T-cell (primary cell): ENCODE data around the gene ARSG. TPM values are rescaled to one million over a fixed set of nuclear protein-coding genes. Genes with fewer than 3 reads are reported as not detected.

Experiments used
- ATAC-seq, 4 experiments: fragments of 200-7000 bp in 3 of 4; fragments of 150-1000 bp in 1 of 4; cut with Tn5 transposase; replicated peaks in 1 of 4; 1 replicate in 3 of 4; 2 replicates in 1 of 4; pipeline ENCODE4 v1.10.0; 2021; ENCODE audit warnings: moderate library complexity in 3 of 4, mild to moderate bottlenecking in 2 of 4, moderate number of reproducible peaks in 1 of 4
- CTCF ChIA-PET, 2 donors: fragments of 300-600 bp; sonication (Branson Sonifier 250); formaldehyde crosslinking; loops; one replicate each; lab custom pipeline; 2022; ENCODE audit warnings: antibody characterized with exemption in 2 of 2; lab: Charles Lee
- POLR2A ChIA-PET, 2 donors: fragments of 300-600 bp; sonication (Branson Sonifier 250); formaldehyde crosslinking; loops; one replicate each; lab custom pipeline; 2022; ENCODE audit warnings: antibody characterized with exemption in 2 of 2; lab: Charles Lee
- DNase-seq, 35 experiments: peaks; one replicate each; pipeline versions ENCODE4 v3.0.0 to v3.0.0-alpha.2; 2013 to 2023
- H3K27ac ChIP-seq: one replicate; pipeline ENCODE4 v1.5.1; 2013; ENCODE audit warnings: low read length
- H3K27me3 ChIP-seq, 2 experiments: replicated peaks in 1 of 2; 1 replicate in 1 of 2; 2 replicates in 1 of 2; pipeline versions ENCODE4 v1.6.1 to v1.7.0; 2013; ENCODE audit warnings: low read length in 1 of 2, mixed read lengths in 1 of 2; ENCODE audit not compliant: control insufficient read depth in 2 of 2, insufficient read depth in 2 of 2; ENCODE audit errors: extremely low read depth in 1 of 2
- H3K36me3 ChIP-seq, 2 donors: 1 replicate in 1 of 2; 2 replicates in 1 of 2; pipeline versions ENCODE4 v1.6.1 to v1.7.0; 2013; ENCODE audit warnings: low read length in 1 of 2; ENCODE audit not compliant: control insufficient read depth in 2 of 2, insufficient read depth in 1 of 2; ENCODE audit errors: extremely low read depth in 1 of 2
- H3K4me1 ChIP-seq, 2 experiments: 1 replicate in 1 of 2; 2 replicates in 1 of 2; pipeline versions ENCODE4 v1.6.1 to v1.7.0; 2013; ENCODE audit warnings: low read length in 2 of 2, mixed read lengths in 1 of 2; ENCODE audit not compliant: insufficient read depth in 2 of 2, control insufficient read depth in 1 of 2; ENCODE audit errors: extremely low read depth in 1 of 2
- H3K4me3 ChIP-seq, 2 donors: 1 replicate in 1 of 2; 2 replicates in 1 of 2; pipeline versions ENCODE4 v1.5.1 to v1.7.0; 2013; ENCODE audit warnings: mild to moderate bottlenecking in 2 of 2, low read length in 1 of 2, moderate library complexity in 1 of 2; ENCODE audit not compliant: control insufficient read depth in 1 of 2; ENCODE audit errors: extremely low read depth in 1 of 2
- H3K9me3 ChIP-seq: 2 replicates; pipeline ENCODE4 v1.7.0; 2013
- H3K27ac Mint-ChIP-seq, 2 donors: one replicate each; pipeline ENCODE4 v1.8.0; 2020 to 2021; ENCODE audit warnings: mild to moderate bottlenecking in 2 of 2, mixed read lengths in 2 of 2
- H3K27me3 Mint-ChIP-seq, 2 donors: one replicate each; pipeline ENCODE4 v1.8.0; 2021 to 2022; ENCODE audit warnings: mixed read lengths in 2 of 2
- H3K36me3 Mint-ChIP-seq: one replicate; pipeline ENCODE4 v1.8.0; 2021; ENCODE audit warnings: mixed read lengths
- H3K4me1 Mint-ChIP-seq, 3 donors: one replicate each; pipeline ENCODE4 v1.8.0; 2020 to 2022; ENCODE audit warnings: mixed read lengths in 3 of 3, mild to moderate bottlenecking in 1 of 3
- H3K4me3 Mint-ChIP-seq, 3 donors: one replicate each; pipeline ENCODE4 v1.8.0; 2020 to 2022; ENCODE audit warnings: mild to moderate bottlenecking in 3 of 3, mixed read lengths in 3 of 3, moderate library complexity in 3 of 3
- H3K9me3 Mint-ChIP-seq, 3 donors: one replicate each; pipeline ENCODE4 v1.8.0; 2020 to 2022; ENCODE audit warnings: mixed read lengths in 3 of 3
- WGBS: methylation state at CpG from one replicate; pipeline ENCODE4 v1.1.5; 2013; ENCODE audit warnings: missing lambda C conversion rate; ENCODE audit not compliant: insufficient coverage; 5-methylcytosine and 5-hydroxymethylcytosine counted together
- total RNA-seq, 35 experiments: library from RNA in 6 of 35; stranded (reverse) in 6 of 35; fragments of 120-200 nt in 1 of 35; gene quantifications; one replicate each; pipeline versions ENCODE4 v1.2.1 to v1.2.4 and lab custom pipeline; 2013 to 2026

ARSG gene
- total RNA-seq, 5 donors from 2014 or later (not counting 1 experiment from before 2014, with no cell fraction given) = 14.5 to 22.9 (median 17.8) TPM

GRCh38 chr17:68431045-68431608, 139.8 kb downstream of the ARSG start:
- no peaks in the 10 kb centered on the region for H3K27me3 Mint-ChIP-seq

GRCh38 chr17:68431661-68432071, 140.4 kb downstream of the ARSG start:
- no peaks in the 10 kb centered on the region for H3K9me3 Mint-ChIP-seq
- ATAC-seq (peak; percentile 51 to 70 (median 63)), DNase-seq (peak in 34 of 35 experiments; percentile 25 to 72 (median 49))
- H3K36me3 ChIP-seq = peaks cover 0 to 41% of the 10 kb centered on the region in 2 donors
- H3K27me3 ChIP-seq = no peaks in the 10 kb centered on the region
- H3K27me3 Mint-ChIP-seq = no peaks in the 10 kb centered on the region
- H3K4me3 Mint-ChIP-seq = no peak overlapping the region
- H3K4me1 Mint-ChIP-seq = peaks cover 18 to 24% (median 18%) of the 10 kb centered on the region in 3 donors
- POLR2A ChIA-PET = interaction anchor here (0.5 to 0.7 kb wide), 3 partner anchors 33 to 704 kb away, joined by 3 to 4 read pairs (median 3); no protein-coding TSS in a partner anchor
- CTCF ChIA-PET = interaction anchor here (0.6 to 2.3 kb wide), 13 partner anchors 17 to 251 kb away, joined by 3 to 22 read pairs (median 4); no protein-coding TSS in a partner anchor
- no peak overlapping the region for H3K27ac ChIP-seq
- H3K36me3 Mint-ChIP-seq = peaks cover 26% of the 10 kb centered on the region
- H3K4me3 ChIP-seq = no peak overlapping the region
- no peak overlapping the region for H3K27ac Mint-ChIP-seq
- WGBS = 56% methylated on average over 14 of the region's 15 CpGs
- peaks cover 2 to 21% of the 10 kb centered on the region in 2 experiments for H3K4me1 ChIP-seq
- no peaks in the 10 kb centered on the region for H3K9me3 ChIP-seq

More at GRCh38 chr17:68431045-68431608, 139.8 kb downstream of the ARSG start:
- Histone ChIP-seq H3K27ac (no peak overlapping the region), H3K9me3 (no peaks in the 10 kb centered on the region), H3K4me3 (no peak overlapping the region), H3K4me1 (peaks cover 0 to 16% of the 10 kb centered on the region in 2 experiments), H3K36me3 (peaks cover 0 to 41% of the 10 kb centered on the region in 2 donors), H3K27me3 (no peaks in the 10 kb centered on the region)
- 90% methylated on average over 10 of the region's 13 CpGs for WGBS
- ChIA-PET POLR2A (interaction anchor here (0.5 to 0.7 kb wide), 3 partner anchors 32 to 703 kb away, joined by 3 to 4 read pairs (median 3); no protein-coding TSS in a partner anchor), CTCF (interaction anchor here (1.0 to 2.3 kb wide), 8 partner anchors 17 to 173 kb away, joined by 3 to 22 read pairs (median 4); no protein-coding TSS in a partner anchor)
- Mint-ChIP-seq H3K9me3 (no peaks in the 10 kb centered on the region), H3K36me3 (peaks cover 24% of the 10 kb centered on the region), H3K4me3 (no peak overlapping the region), H3K4me1 (peaks cover 12 to 18% (median 13%) of the 10 kb centered on the region in 3 donors), H3K27ac (no peak overlapping the region)
- no peak for ATAC-seq
- no peak for DNase-seq

- ChIA-PET POLR2A (interaction anchor here (0.6 to 0.7 kb wide), 2 partner anchors 33 to 50 kb away, joined by 3 to 4 read pairs; no protein-coding TSS in a partner anchor), CTCF (interaction anchor here (0.6 to 2.3 kb wide), 15 partner anchors 18 to 252 kb away, joined by 3 to 22 read pairs (median 4); no protein-coding TSS in a partner anchor)
- peaks cover 8 to 27% of the 10 kb centered on the region in 2 experiments for H3K4me1 ChIP-seq
- Mint-ChIP-seq H3K27me3 (no peaks in the 10 kb centered on the region), H3K36me3 (peaks cover 26% of the 10 kb centered on the region), H3K27ac (no peak overlapping the region), H3K4me3 (no peak overlapping the region), H3K4me1 (peaks cover 23 to 30% (median 24%) of the 10 kb centered on the region in 3 donors), H3K9me3 (no peaks in the 10 kb centered on the region)
- no peaks in the 10 kb centered on the region for H3K9me3 ChIP-seq
- H3K36me3 ChIP-seq = peaks cover 0 to 36% of the 10 kb centered on the region in 2 donors
- no peak overlapping the region for H3K4me3 ChIP-seq
- ATAC-seq (peak in 1 of 4 experiments; percentile 19), DNase-seq (no peak)
- H3K27ac ChIP-seq = no peak overlapping the region
- 95% methylated on average over 8 of the region's 14 CpGs for WGBS
- H3K27me3 ChIP-seq = no peaks in the 10 kb centered on the region
Measured at GRCh38 chr17:68432086-68432864, 141.0 kb downstream of the ARSG start.

- POLR2A ChIA-PET = interaction anchor here in 1 of 2 donors (0.7 kb wide), 1 partner anchor 13 kb away, joined by 3 read pairs; no protein-coding TSS in a partner anchor
- Mint-ChIP-seq H3K4me3 (no peak overlapping the region), H3K27ac (peak overlapping the region in 1 of 2 donors; percentile 46), H3K4me1 (peaks cover 33 to 39% (median 33%) of the 10 kb centered on the region in 3 donors), H3K27me3 (no peaks in the 10 kb centered on the region), H3K36me3 (peaks cover 26% of the 10 kb centered on the region), H3K9me3 (no peaks in the 10 kb centered on the region)
- CTCF ChIA-PET = interaction anchor here (0.6 to 2.3 kb wide), 6 partner anchors 28 to 475 kb away, joined by 4 to 22 read pairs (median 6); no protein-coding TSS in a partner anchor
- Histone ChIP-seq H3K4me3 (no peak overlapping the region), H3K27me3 (no peaks in the 10 kb centered on the region), H3K36me3 (peaks cover 0 to 32% of the 10 kb centered on the region in 2 donors), H3K9me3 (no peaks in the 10 kb centered on the region), H3K4me1 (peaks cover 16 to 33% of the 10 kb centered on the region in 2 experiments), H3K27ac (no peak overlapping the region)
- no peak for DNase-seq
- ATAC-seq = no peak
- WGBS = no CpG with 5 or more reads among the region's 9 CpGs
Measured at GRCh38 chr17:68433211-68433610, 141.9 kb downstream of the ARSG start.

GRCh38 chr17:68433911-68434508, 142.7 kb downstream of the ARSG start:
- H3K4me3 ChIP-seq = no peak overlapping the region
- WGBS = 93% methylated on average over 5 of the region's 12 CpGs
- ChIA-PET POLR2A (no interaction called here), CTCF (interaction anchor here in 1 of 2 donors (0.6 to 1.4 kb wide), 6 partner anchors 18 to 257 kb away, joined by 3 to 8 read pairs (median 4); no protein-coding TSS in a partner anchor)
- Mint-ChIP-seq H3K4me1 (peaks cover 38 to 46% (median 41%) of the 10 kb centered on the region in 3 donors), H3K9me3 (no peaks in the 10 kb centered on the region), H3K36me3 (peaks cover 20% of the 10 kb centered on the region), H3K27me3 (no peaks in the 10 kb centered on the region), H3K4me3 (no peak overlapping the region), H3K27ac (no peak overlapping the region)
- H3K9me3 ChIP-seq = no peaks in the 10 kb centered on the region
- no peak for ATAC-seq
- peaks cover 17 to 40% of the 10 kb centered on the region in 2 experiments for H3K4me1 ChIP-seq
- no peak for DNase-seq
- H3K27ac ChIP-seq = no peak overlapping the region
- no peaks in the 10 kb centered on the region for H3K27me3 ChIP-seq
- H3K36me3 ChIP-seq = peaks cover 0 to 27% of the 10 kb centered on the region in 2 donors
